Measurements from ENCODE around the gene ADAMTS2. TPM values are rescaled to one million over a fixed set of nuclear protein-coding genes. Genes with fewer than 3 reads are reported as not detected.

ADAMTS2 gene
- total RNA-seq, 2 experiments from 2014 or later, result not detected

DNA sequence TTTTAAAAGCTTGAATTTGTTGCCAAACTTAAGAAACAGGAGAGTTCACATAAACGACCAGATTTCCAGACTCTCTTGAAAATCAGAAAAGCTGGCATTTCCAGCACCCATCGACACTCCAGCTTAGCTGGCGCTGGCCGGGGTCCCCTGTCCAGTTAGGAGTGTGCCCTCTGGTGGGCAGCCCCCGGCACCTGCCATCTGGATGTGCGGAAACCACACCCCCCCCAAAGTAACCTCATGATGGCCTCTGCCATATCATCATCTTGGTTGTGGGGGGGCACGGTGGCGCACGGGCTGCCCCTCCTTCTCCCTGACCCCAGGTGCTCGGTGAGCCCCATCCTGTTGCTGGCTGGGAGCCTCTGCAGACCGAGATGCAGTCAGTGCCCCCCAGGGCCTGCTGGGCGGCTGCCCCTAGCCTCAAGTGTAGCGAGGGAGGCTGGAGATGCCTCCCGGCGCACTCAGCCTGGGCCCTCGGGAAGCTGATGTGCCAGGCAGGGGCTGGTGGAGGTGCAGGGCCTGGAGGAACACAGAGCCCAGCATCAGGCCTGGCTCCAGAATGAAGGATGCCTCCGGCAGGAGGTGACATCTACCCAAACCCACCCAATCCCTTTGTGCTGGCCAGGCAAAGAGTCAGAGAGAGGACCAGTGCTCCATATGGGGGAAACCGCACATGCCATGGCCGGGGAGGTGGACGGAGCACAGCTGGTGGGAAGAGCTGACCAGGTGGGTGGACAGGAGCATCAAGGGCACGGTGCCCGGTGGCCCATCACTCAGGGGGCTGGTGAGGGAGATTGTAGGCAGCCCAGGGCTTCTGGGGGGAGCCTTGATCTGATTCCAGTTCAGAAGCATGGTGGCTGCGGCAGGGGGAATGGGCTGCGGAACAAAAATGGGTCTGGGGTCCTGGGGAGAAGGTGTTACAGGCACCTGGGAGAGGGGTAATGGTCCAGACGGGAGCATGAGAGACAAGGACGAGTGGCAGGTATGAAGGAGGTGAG lies 70.6 kb downstream of the ADAMTS2 start:
- intact Hi-C loops (cut with micrococcal nuclease), result no loop called here
- no peak overlapping the region for H3K27ac Mint-ChIP-seq
- H3K4me1 Mint-ChIP-seq (ENCODE audit: low read depth), result no peaks in the 10 kb centered on the region
- no peak overlapping the region for H3K4me3 Mint-ChIP-seq
- no peaks in the 10 kb centered on the region for H3K27me3 Mint-ChIP-seq (ENCODE audit: low read depth)
- no peaks in the 10 kb centered on the region for H3K9me3 Mint-ChIP-seq
- CTCF ChIA-PET, result no interaction called here
- H3K36me3 Mint-ChIP-seq (ENCODE audit: low read depth), result no peaks in the 10 kb centered on the region
- DNase-seq, result no peak

DNA sequence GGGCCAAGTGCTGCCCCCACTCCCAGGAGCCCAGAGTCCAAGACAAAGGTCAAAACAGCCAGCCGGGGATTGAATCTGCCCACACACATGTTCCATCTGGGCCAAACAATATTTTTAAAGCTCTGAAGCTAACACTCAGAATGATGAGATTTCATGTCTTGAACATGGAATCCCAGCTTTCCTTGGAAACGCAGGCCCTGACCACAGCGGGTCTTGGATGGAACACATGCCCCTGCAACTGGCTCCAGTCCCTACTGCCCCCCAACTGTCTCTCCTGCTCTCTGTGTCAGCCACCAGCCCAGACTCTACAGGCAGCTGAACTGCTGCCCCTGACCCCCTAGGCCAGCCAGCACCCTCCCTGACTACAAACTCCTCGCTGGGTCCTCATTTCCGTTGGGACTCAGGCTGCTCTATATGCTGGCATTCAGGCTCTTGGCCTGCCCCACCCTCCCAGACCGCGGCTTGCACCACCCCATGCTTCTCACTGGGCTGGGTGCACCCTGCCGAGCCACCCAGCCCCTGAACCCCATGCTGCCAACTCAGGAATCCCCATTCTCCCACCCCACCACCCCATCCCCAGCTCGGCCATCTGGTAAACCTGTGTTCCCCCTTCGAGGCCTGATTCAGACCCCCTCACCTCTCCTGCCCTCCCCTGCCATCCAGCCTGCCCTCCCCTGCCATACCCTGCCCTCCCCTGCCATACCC lies 71.7 kb downstream of the ADAMTS2 start:
- H3K4me1 Mint-ChIP-seq (ENCODE audit: low read depth), result no peaks in the 10 kb centered on the region
- H3K36me3 Mint-ChIP-seq (ENCODE audit: low read depth), result no peaks in the 10 kb centered on the region
- no peak overlapping the region for H3K4me3 Mint-ChIP-seq
- H3K27me3 Mint-ChIP-seq (ENCODE audit: low read depth), result no peaks in the 10 kb centered on the region
- intact Hi-C loops (cut with micrococcal nuclease), result no loop called here
- H3K9me3 Mint-ChIP-seq, result no peaks in the 10 kb centered on the region
- no peak overlapping the region for H3K27ac Mint-ChIP-seq
- CTCF ChIA-PET, result no interaction called here
- no peak for DNase-seq

DNA sequence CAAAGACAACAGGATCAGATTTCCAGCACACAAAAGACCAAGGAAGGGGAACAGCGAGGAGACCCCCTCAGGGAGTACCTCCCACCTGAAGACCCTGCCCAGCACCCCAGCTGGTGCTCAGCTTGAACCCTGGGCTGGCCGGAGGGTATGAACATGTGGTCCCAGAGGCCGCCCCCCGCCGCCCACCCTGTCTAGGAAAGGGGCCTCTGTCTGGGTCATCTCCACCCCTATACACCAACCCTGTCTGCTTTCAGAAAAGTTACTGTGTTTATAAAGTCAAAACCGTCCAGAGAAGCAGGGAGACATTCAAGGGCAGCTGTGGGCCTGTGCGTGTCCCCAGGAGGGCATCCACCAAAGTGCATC lies 72.2 kb downstream of the ADAMTS2 start:
- no peaks in the 10 kb centered on the region for H3K4me1 Mint-ChIP-seq (ENCODE audit: low read depth)
- intact Hi-C loops (cut with micrococcal nuclease), result no loop called here
- H3K9me3 Mint-ChIP-seq, result no peaks in the 10 kb centered on the region
- no peaks in the 10 kb centered on the region for H3K27me3 Mint-ChIP-seq (ENCODE audit: low read depth)
- no peak for DNase-seq
- H3K36me3 Mint-ChIP-seq (ENCODE audit: low read depth), result no peaks in the 10 kb centered on the region
- H3K4me3 Mint-ChIP-seq, result no peak overlapping the region
- no peak overlapping the region for H3K27ac Mint-ChIP-seq
- CTCF ChIA-PET, result no interaction called here

DNA sequence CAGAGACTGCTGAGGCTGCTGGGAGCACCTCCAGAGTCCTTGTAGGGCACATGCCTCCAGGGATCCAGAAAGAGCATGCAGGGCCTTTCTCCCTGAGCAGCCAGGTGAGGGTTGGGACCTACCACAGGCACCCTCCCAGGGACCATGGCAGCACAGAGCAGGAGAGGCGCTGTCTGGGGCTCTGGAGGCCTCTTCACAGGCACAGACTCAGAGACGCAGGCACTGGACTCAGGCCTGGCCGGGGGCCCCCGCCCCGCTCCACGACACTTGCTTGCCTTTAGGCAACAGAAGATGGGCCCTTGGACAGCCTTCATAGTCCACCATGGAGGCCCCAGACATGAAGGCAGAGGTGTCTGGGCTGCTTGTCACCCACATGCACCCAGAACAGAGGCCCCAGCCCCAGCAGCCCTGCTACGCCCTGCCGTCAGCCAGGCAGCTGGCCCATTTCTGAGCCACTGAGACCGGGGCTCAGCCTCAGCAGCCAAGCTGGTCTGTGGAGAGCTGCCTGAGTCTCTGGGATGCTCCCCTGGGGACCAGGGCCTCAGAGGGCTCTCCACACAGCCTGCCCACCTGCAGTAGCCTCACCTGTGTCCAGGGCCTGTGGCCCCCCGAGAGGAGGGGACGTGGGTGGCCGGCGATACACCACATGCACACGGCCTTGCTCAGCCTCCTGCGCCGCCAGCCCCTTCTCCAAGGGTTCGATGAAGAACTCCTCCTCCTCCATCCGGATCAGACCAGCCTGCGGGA lies 72.8 kb downstream of the ADAMTS2 start:
- H3K36me3 Mint-ChIP-seq (ENCODE audit: low read depth), result no peaks in the 10 kb centered on the region
- no peaks in the 10 kb centered on the region for H3K4me1 Mint-ChIP-seq (ENCODE audit: low read depth)
- H3K27me3 Mint-ChIP-seq (ENCODE audit: low read depth), result no peaks in the 10 kb centered on the region
- DNase-seq, result no peak
- H3K27ac Mint-ChIP-seq, result no peak overlapping the region
- CTCF ChIA-PET, result no interaction called here
- intact Hi-C loops (cut with micrococcal nuclease), result no loop called here
- no peaks in the 10 kb centered on the region for H3K9me3 Mint-ChIP-seq
- H3K4me3 Mint-ChIP-seq, result no peak overlapping the region

DNA sequence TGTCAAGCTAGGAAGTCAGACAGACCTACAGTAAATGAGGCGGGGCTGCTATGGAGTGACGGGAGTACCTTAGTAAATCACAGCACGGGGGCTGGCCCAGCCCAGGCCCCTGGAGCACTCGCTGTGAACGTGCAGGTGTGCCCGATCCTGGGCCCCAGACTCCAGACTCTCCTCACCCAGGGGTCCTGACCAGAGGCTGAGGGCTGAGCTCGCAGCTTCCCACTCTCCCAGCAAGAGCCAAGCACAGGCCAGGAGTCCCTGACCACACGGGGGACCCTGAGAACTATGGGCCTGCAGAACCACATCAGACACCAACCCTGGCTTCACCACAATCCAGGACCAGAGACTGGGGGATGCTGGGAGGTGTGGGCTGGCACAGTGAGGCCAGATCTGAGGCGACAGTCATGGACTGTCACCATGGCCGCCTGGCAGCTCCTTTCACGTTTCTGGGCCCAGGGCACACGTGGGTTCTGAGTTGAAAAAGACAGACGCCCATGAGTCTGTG lies 73.4 kb downstream of the ADAMTS2 start:
- Mint-ChIP-seq H3K27me3 (ENCODE audit: low read depth) (no peaks in the 10 kb centered on the region), H3K4me3 (no peak overlapping the region), H3K36me3 (ENCODE audit: low read depth) (no peaks in the 10 kb centered on the region), H3K9me3 (no peaks in the 10 kb centered on the region), H3K4me1 (ENCODE audit: low read depth) (no peaks in the 10 kb centered on the region), H3K27ac (no peak overlapping the region)
- DNase-seq, result no peak
- CTCF ChIA-PET, result no interaction called here
- intact Hi-C loops (cut with micrococcal nuclease), result no loop called here

DNA sequence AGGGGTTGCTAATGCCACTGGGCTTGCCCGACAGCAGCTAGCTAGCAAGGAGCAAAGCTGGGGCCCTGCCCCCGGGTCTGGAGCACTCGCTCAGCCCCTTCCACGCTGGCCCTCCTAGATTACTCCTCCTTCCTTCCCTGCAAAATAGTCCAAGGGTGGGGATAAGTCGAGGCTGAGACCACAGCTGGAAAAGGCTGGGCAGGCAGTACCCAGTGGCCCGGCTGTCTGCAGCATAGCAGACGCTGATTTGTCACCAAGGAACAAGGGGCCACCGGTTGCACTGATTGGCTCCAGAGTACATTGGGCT lies 73.9 kb downstream of the ADAMTS2 start:
- H3K27ac Mint-ChIP-seq, result no peak overlapping the region
- no peaks in the 10 kb centered on the region for H3K4me1 Mint-ChIP-seq (ENCODE audit: low read depth)
- intact Hi-C loops (cut with micrococcal nuclease), result no loop called here
- CTCF ChIA-PET, result no interaction called here
- DNase-seq, result no peak
- H3K9me3 Mint-ChIP-seq, result no peaks in the 10 kb centered on the region
- H3K4me3 Mint-ChIP-seq, result no peak overlapping the region
- H3K27me3 Mint-ChIP-seq (ENCODE audit: low read depth), result no peaks in the 10 kb centered on the region
- no peaks in the 10 kb centered on the region for H3K36me3 Mint-ChIP-seq (ENCODE audit: low read depth)

DNA sequence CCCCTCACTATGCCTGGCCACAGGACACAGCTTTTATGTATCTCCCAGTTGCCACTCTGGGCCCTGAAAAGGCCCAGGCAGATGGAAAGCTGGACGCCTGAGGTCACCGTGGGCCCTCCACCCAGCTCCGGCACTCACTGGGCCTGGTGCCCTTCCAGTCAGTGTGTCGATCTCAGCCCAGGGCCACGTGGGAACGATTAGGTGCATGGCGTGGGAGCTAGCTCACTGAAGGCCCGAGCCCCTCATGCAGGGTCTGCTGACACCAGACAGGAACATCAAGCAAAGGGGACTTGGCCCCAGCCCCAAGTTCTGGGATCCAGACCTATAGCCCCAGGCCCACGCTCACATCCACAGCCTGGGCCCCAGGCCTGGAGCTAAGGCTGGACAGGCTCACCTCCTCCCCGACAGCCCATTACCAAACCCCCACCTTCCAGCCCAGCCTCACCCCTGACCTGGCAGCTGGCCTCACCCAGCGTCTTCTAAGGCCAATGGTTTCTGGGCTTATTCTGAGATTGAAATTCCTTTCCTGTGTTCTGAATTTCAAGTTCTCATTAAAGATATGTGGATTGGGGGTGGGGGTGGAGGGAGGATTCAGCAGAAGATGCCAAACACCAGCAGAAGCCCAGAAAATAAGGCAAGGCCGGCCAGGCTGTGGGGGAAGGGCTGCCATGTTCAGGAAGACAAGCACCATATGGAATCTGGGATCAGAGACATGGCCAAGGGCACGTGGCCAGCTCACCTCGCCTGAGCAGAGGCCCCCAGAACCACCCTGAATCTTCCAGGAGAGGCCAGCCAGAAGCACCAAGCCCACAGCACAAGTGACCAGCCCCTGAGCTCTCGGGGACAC lies 74.5 kb downstream of the ADAMTS2 start:
- no peak overlapping the region for H3K4me3 Mint-ChIP-seq
- no peaks in the 10 kb centered on the region for H3K27me3 Mint-ChIP-seq (ENCODE audit: low read depth)
- intact Hi-C loops (cut with micrococcal nuclease), result no loop called here
- no peaks in the 10 kb centered on the region for H3K9me3 Mint-ChIP-seq
- H3K4me1 Mint-ChIP-seq (ENCODE audit: low read depth), result no peaks in the 10 kb centered on the region
- no peaks in the 10 kb centered on the region for H3K36me3 Mint-ChIP-seq (ENCODE audit: low read depth)
- no peak for DNase-seq
- CTCF ChIA-PET, result no interaction called here
- no peak overlapping the region for H3K27ac Mint-ChIP-seq

DNA sequence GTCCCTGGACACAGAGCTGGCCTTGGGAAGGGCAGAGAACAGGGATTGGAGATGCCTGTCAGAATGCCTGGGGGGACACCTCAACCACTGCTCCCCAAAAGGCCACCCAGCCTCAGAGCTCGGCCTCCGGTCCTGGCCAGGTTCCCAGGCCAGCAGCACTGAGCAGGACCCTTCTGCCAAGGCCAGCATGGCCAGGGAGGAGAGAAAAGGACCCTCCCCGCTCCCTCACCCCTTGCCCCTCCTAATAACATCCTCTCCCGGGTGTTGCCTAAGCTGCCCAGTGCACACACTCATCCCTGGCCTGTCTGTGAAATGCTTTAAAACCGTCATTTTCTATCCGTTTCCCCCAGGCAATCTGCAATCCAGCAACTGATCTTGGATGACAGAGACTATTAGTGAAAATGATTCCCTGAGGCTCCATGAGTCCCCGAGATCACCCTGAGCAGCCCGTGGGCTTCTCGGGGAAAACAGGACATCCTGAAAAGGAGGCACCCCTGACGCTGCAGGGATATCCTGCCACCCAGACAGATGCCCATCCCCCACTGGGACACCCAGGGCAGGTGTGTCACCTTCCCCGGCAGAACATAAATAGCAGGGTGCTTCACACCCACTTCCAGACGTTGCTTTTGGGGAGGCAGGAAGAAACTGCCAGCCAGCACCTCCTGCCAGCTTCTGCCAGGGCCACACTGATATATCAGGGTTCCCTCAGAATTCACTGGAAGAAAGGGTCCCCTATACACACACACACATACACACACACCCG lies 75.3 kb downstream of the ADAMTS2 start:
- no peak overlapping the region for H3K27ac Mint-ChIP-seq
- H3K27me3 Mint-ChIP-seq (ENCODE audit: low read depth), result peaks cover 3% of the 10 kb centered on the region
- intact Hi-C loops (cut with micrococcal nuclease), result no loop called here
- H3K4me1 Mint-ChIP-seq (ENCODE audit: low read depth), result no peaks in the 10 kb centered on the region
- no peaks in the 10 kb centered on the region for H3K9me3 Mint-ChIP-seq
- no peak for DNase-seq
- H3K36me3 Mint-ChIP-seq (ENCODE audit: low read depth), result no peaks in the 10 kb centered on the region
- CTCF ChIA-PET, result no interaction called here
- H3K4me3 Mint-ChIP-seq, result no peak overlapping the region

DNA sequence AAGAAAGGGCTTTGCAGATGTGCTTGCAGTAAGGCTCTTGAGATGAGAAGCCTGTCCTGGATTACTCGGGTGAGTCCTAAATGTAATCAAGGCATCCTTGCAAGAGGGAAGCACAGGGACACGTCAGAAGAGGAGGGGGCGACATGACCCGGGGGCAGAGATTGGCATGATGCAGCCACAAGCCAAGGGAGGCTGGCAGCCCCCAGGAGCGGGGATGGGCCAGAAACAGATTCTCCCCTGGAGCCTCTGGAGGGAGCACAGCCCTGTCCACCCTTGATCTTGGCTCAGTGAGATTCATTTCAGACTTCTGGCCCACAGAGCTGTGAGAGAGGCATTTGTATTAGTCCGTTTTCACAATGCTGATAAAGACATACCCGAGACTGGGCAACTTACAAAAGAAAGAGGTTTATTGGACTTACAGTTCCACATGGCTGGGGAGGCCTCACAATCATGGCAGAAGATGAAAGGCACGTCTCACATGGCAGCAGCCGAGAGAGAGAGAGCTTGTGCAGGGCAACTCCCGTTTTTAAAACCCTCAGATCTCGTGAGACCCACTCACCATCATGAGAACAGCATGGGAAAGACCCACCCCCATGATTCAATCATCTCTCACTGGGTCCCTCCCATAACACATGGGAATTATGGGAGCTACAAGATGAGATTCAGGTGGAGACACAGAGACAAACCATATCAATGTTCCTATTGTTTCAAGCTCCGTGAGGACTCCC lies 76.1 kb downstream of the ADAMTS2 start:
- no peaks in the 10 kb centered on the region for H3K4me1 Mint-ChIP-seq (ENCODE audit: low read depth)
- CTCF ChIA-PET, result no interaction called here
- H3K27me3 Mint-ChIP-seq (ENCODE audit: low read depth), result peaks cover 4% of the 10 kb centered on the region
- no peak overlapping the region for H3K4me3 Mint-ChIP-seq
- intact Hi-C loops (cut with micrococcal nuclease), result no loop called here
- DNase-seq, result no peak
- no peaks in the 10 kb centered on the region for H3K36me3 Mint-ChIP-seq (ENCODE audit: low read depth)
- H3K9me3 Mint-ChIP-seq, result no peaks in the 10 kb centered on the region
- no peak overlapping the region for H3K27ac Mint-ChIP-seq

DNA sequence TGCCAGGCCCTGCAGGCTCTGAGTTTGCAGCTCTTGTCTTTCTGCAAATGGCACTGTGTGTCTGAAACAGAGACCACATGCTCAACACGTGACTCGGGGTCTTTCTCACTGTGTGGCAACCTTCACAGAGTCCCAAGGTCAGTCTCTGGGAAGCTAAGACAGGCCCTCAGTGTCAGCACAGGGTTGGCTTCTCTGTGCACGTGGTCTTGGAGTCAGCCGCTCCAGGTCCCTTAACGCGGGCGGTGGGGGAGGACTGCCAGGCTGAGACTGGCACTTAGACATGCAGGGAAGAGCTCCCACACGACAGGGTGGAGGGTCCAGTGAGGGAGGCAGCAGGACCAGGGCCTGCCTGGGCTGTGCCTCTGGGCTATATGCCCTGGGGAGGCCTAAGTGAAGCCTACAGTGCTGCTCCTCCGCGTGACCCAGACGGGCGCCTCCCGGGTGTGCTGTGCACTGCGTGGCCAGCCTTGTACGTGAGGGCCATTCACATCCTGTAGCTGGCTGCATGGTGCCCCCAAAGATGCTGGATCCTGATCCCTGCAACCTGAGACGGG lies 76.8 kb downstream of the ADAMTS2 start:
- Mint-ChIP-seq H3K4me3 (no peak overlapping the region), H3K9me3 (no peaks in the 10 kb centered on the region), H3K27ac (no peak overlapping the region), H3K4me1 (ENCODE audit: low read depth) (no peaks in the 10 kb centered on the region), H3K36me3 (ENCODE audit: low read depth) (no peaks in the 10 kb centered on the region), H3K27me3 (ENCODE audit: low read depth) (peaks cover 4% of the 10 kb centered on the region)
- CTCF ChIA-PET, result no interaction called here
- intact Hi-C loops (cut with micrococcal nuclease), result no loop called here
- no peak for DNase-seq

DNA sequence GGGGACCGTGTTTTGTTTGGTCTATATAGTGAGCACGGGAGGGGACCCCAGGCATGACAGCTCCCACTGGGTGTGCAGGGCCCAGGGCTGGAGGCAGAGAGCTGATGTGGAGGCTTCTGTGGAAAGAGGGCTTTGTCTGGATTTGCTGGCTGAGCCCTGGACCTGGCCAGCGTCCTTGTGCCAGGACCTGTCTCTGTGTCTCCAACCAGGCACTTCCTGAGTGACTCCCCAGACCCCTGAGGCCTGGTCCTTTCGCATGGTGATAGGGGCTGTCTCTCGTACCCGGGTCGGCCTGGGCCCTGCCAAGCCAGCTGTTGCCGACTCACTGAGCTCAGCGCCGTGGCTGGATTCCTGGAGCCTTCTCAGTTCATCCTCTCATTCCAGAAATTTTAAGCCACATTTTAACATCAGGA lies 77.6 kb downstream of the ADAMTS2 start:
- no peak for DNase-seq
- intact Hi-C loops (cut with micrococcal nuclease), result no loop called here
- H3K4me3 Mint-ChIP-seq, result no peak overlapping the region
- no peaks in the 10 kb centered on the region for H3K9me3 Mint-ChIP-seq
- CTCF ChIA-PET, result no interaction called here
- H3K4me1 Mint-ChIP-seq (ENCODE audit: low read depth), result no peaks in the 10 kb centered on the region
- no peak overlapping the region for H3K27ac Mint-ChIP-seq
- H3K36me3 Mint-ChIP-seq (ENCODE audit: low read depth), result no peaks in the 10 kb centered on the region
- peaks cover 4% of the 10 kb centered on the region for H3K27me3 Mint-ChIP-seq (ENCODE audit: low read depth)

All from activated naive CD4-positive, alpha-beta T cell treated with anti-CD3 and anti-CD28 coated beads for 36 hours (primary cell).